Smooth muscle cell (in vitro differentiated cells): ENCODE measurements around the gene PPP2R3A. TPM values are rescaled to one million over a fixed set of nuclear protein-coding genes. Genes with fewer than 3 reads are reported as not detected.

ENCODE experiments used
- DNase-seq: peaks from one replicate; lab custom pipeline; 2025; ENCODE audit not compliant: unreplicated experiment; lab: John Stamatoyannopoulos, UW
- H2AFZ ChIP-seq: fragments of 200-600 bp; sonication (generic); 2 replicates; pipeline ENCODE4 v1.6.0; 2016; ENCODE audit warnings: antibody characterized with exemption, low read depth, mild to moderate bottlenecking
- H3F3A ChIP-seq: fragments of 200-600 bp; sonication (generic); 2 replicates; pipeline ENCODE4 v1.6.0; 2017; ENCODE audit warnings: antibody characterized with exemption, low read depth
- H3K27ac ChIP-seq: fragments of 200-600 bp; sonication (generic); 2 replicates; pipeline ENCODE4 v1.5.1; 2016; ENCODE audit warnings: low read depth, mild to moderate bottlenecking
- H3K27me3 ChIP-seq: fragments of 200-600 bp; sonication (generic); 2 replicates; pipeline ENCODE4 v1.6.1; 2016; ENCODE audit warnings: low read depth, mild to moderate bottlenecking
- H3K36me3 ChIP-seq: fragments of 200-600 bp; sonication (generic); 2 replicates; pipeline ENCODE4 v1.5.1; 2016; ENCODE audit warnings: low read depth
- H3K4me1 ChIP-seq: fragments of 200-600 bp; sonication (generic); 2 replicates; pipeline ENCODE4 v1.5.1; 2016; ENCODE audit warnings: low read depth
- H3K4me2 ChIP-seq: fragments of 200-600 bp; sonication (generic); 2 replicates; pipeline ENCODE4 v1.6.0; 2016; ENCODE audit warnings: mild to moderate bottlenecking
- H3K4me3 ChIP-seq: fragments of 200-600 bp; sonication (generic); 2 replicates; pipeline ENCODE4 v1.5.1; 2016; ENCODE audit warnings: mild to moderate bottlenecking
- H3K79me2 ChIP-seq: fragments of 200-600 bp; sonication (generic); 2 replicates; pipeline ENCODE4 v1.6.0; 2016; ENCODE audit warnings: low read depth, mild to moderate bottlenecking
- H3K9ac ChIP-seq: fragments of 200-600 bp; sonication (generic); 2 replicates; pipeline ENCODE4 v1.6.0; 2016; ENCODE audit warnings: low read depth
- H3K9me3 ChIP-seq: fragments of 200-600 bp; sonication (generic); replicated peaks from 2 replicates; pipeline ENCODE4 v1.5.1; 2016; ENCODE audit warnings: low read depth
- H4K20me1 ChIP-seq: fragments of 200-600 bp; sonication (generic); 2 replicates; pipeline ENCODE4 v1.6.0; 2016; ENCODE audit warnings: low read depth
- CTCF ChIP-seq: fragments of 200-600 bp; sonication (generic); IDR thresholded peaks from 2 replicates; pipeline ENCODE4 v1.5.1; 2017; ENCODE audit warnings: borderline replicate concordance, mild to moderate bottlenecking, antibody characterized with exemption; ENCODE audit not compliant: insufficient read depth, poor library complexity, severe bottlenecking
- WGBS: methylation state at CpG from one replicate; pipeline ENCODE4 v1.1.7; 2016; ENCODE audit warnings: low lambda C conversion rate; 5-methylcytosine and 5-hydroxymethylcytosine counted together
- polyA plus RNA-seq: library from polyadenylated mRNA; unstranded; fragments of >200 nt; fragmentation: Nextera tagmentation; extraction: Ambion mirVana; gene quantifications from 2 replicates; pipeline ENCODE4 v1.2.1, GENCODE V29; 2016
- total RNA-seq: library from RNA; depleted of rRNA; stranded (reverse); fragments of >200 nt; gene quantifications from 2 replicates; pipeline ENCODE4 v1.2.3, GENCODE V29; 2014

Gene PPP2R3A
- total and polyA plus RNA-seq, 2 experiments from 2014 or later = 8.0 to 24.7 TPM

- Histone ChIP-seq H4K20me1 (peaks cover 49% of the 10 kb centered on the region), H3K79me2 (peaks cover 78% of the 10 kb centered on the region)
- TF ChIP-seq CTCF = no peak
Measured at GRCh38 chr3:135997554-135998320, 32.2 kb downstream of the PPP2R3A start.

GRCh38 chr3:136008221-136008620 is 42.7 kb downstream of the PPP2R3A start:
- H3K27ac ChIP-seq = no peak overlapping the region
- no peak overlapping the region for H2AFZ ChIP-seq
- DNase-seq = no peak
- H3K4me1 ChIP-seq = no peaks in the 10 kb centered on the region
- peaks cover 6% of the 10 kb centered on the region for H4K20me1 ChIP-seq
- no peaks in the 10 kb centered on the region for H3K36me3 ChIP-seq
- no peak overlapping the region for H3K4me3 ChIP-seq
- no peaks in the 10 kb centered on the region for H3K9me3 ChIP-seq
- H3F3A ChIP-seq = peaks cover 3% of the 10 kb centered on the region
- peak overlapping the region; percentile 42 for H3K4me2 ChIP-seq
- no peaks in the 10 kb centered on the region for H3K27me3 ChIP-seq
- H3K79me2 ChIP-seq = peaks cover 15% of the 10 kb centered on the region
- no peak overlapping the region for H3K9ac ChIP-seq
- 44% methylated on average over 1 of the region's 1 CpG for WGBS
- no peak for TF ChIP-seq CTCF

More at GRCh38 chr3:135997554-135998320, 32.2 kb downstream of the PPP2R3A start:
- Histone ChIP-seq H3K9ac (no peak overlapping the region), H3K36me3 (no peaks in the 10 kb centered on the region), H3K4me2 (no peak overlapping the region), H3K4me1 (peaks cover 11% of the 10 kb centered on the region), H2AFZ (no peak overlapping the region), H3K9me3 (no peaks in the 10 kb centered on the region), H3F3A (no peaks in the 10 kb centered on the region), H3K27ac (no peak overlapping the region), H3K4me3 (no peak overlapping the region), H3K27me3 (no peaks in the 10 kb centered on the region)
- DNase-seq = no peak
- 92% methylated on average over 6 of the region's 6 CpGs for WGBS

- Histone ChIP-seq H3F3A (peaks cover 3% of the 10 kb centered on the region), H3K4me3 (no peak overlapping the region), H3K4me1 (no peaks in the 10 kb centered on the region), H2AFZ (no peak overlapping the region), H3K9me3 (no peaks in the 10 kb centered on the region), H3K27ac (no peak overlapping the region), H3K4me2 (peak overlapping the region; percentile 42), H4K20me1 (peaks cover 6% of the 10 kb centered on the region), H3K79me2 (peaks cover 17% of the 10 kb centered on the region), H3K27me3 (no peaks in the 10 kb centered on the region), H3K36me3 (no peaks in the 10 kb centered on the region), H3K9ac (no peak overlapping the region)
- TF ChIP-seq CTCF = no peak
- WGBS = 62% methylated on average over 5 of the region's 5 CpGs
- no peak for DNase-seq
Measured at GRCh38 chr3:136008732-136009470, 43.4 kb downstream of the PPP2R3A start.
